Measurements from ENCODE around the gene COA8.

The COA8 gene

DNA sequence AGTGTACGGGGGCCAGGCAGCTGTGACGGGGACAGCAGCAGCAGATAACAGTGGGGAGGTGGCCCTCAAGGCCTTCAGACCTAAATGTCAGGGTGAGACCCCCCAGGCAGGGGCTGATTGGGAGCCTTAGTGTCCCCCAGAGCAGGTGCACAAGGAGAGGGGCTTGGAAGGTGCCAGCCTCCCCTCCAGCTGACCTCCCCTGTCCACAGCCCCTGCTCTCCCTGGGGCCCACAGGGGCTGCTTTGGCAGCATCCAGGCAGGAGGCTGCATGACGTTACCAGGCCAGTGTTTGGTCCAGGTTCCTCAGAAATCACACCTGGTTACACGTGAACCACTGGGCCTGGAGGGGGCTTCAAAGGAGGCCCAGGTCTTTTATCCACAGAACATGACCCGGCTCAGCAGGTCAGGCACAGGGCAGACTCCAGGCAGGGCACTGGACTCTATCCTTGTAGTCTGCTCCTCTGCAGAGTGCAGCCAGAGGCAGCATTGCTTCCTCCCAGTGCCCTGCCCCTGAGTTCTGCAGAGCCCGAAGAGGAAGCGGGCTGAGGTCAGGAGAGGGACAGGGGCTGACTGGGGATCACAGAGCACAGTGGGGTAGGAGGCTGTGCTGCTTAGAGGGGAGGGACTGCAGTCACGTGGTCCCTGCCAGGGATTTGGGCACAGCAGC lies 36.4 kb upstream of the COA8 start:
- no peak for DNase-seq

DNA sequence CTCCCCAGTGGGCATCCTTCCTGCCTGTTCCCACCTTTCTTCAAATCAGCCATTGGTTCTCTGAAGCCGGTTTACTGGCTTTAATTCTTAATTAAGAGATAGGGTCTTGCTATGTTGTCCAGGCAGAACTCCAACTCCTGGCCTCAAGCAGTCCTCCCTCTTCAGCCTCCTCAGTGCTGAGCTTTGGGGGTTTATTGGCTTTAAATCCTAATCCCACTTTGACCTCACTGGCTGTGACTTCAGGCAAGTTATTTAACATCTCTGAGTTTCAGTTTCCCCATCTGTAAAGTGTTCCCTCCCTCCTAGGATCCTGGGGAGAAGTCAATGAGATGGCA lies 35.9 kb upstream of the COA8 start:
- no peak for DNase-seq

DNA sequence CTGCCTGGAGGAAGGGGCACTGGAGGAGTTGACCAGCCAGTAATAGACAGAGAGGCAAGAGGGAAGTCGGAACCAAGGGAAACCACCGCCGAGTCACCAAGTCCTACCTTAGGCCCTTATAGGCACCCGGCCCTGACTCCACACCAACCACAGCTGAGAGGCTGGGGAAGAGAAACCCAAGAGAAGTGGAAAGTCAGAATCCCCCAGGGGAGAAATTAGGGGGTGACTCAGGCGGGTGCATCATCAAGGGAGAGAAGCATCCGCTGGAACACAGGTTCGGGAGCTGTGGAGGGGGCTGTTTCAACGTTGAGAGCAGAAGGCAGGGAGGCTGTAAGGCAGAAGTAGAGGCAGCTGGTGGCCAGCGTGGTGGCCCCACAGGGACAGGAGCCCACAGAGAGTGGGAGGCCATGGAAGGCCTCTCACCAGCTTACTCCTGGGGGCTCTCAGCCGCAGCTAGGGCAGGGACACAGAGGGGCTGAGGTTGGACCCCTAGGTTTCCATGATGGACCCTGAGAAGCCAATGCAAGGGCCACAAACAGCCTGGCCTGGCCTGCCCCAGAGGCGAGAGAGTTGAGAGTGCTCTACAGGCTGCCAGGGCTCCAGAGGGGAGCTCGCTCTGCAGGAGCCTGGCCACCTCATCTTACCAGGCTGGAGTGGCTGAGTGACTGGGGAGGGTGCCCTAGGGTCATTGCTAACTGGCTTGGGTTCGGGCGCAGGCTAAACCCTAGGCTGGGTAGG lies 35.2 kb upstream of the COA8 start:
- no peak for DNase-seq

DNA sequence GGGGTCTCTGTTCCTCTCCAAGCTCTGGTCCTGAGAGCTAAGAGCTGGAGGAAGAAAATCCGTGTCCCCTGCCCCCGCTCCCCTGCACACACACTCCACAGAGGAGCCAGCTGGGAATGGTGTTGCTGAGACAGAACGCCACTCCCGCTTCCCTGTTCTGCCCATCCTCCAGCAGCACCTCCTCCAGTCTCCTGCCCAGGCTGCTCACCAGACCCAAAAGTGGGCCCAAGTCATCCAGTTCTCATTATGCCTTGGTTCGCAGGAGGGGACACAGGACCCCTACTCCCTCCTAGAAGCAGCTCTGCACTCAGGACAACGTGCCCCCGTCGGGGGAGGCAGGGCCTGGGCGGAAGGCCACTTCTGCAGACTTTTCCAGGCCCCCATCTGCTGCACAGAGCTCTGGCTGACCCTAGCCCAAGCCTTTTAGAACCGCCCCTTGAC lies 34.6 kb upstream of the COA8 start:
- no peak for DNase-seq

DNA sequence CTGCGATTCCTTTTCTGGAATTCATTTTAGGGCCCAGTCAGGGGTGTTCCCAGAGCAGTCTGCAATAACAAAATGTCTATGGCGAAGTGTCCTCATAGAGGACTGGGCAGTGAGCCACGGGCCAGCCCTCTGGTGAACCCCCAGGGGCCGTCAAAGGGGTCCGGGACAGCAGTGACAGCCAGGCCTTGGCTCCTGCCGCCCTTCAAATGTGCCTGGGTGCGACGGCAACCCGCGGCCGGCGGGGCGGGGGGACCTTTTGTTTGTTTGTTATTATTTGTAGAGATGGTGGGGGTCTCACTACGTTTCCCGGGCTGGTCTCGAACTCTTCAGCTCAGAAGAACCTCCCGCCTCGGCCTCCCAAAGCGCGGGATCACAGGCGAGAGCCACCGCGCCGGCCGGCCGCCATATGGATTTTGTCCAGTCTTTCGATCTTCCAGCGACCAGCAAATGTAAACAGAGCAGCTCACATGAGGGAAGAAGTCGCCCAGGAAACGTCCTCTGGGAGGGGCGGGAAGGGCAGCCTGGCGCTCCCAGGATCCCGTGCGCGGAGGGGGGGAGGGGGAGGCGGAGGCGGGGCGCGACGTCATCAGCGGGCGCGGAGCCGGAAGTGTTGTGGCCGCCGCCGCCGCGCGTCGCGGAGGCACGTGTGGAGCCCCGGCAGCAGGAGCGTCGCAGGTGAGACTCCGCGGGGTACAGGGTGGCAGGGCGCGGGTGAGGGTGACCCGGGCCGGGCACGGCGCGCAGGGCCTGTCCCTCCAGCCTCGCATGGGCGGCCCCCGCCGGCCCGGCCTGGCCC lies 34.0 kb upstream of the COA8 start, which contains the start of gene TRMT61A:
Gene TRMT61A, plus strand, starts transcription at position 610 of the 796 bp plus-strand sequence. CDS start 783 bp downstream, outside the sequence.
- peak; percentile 69 to 71 for DNase-seq

DNA sequence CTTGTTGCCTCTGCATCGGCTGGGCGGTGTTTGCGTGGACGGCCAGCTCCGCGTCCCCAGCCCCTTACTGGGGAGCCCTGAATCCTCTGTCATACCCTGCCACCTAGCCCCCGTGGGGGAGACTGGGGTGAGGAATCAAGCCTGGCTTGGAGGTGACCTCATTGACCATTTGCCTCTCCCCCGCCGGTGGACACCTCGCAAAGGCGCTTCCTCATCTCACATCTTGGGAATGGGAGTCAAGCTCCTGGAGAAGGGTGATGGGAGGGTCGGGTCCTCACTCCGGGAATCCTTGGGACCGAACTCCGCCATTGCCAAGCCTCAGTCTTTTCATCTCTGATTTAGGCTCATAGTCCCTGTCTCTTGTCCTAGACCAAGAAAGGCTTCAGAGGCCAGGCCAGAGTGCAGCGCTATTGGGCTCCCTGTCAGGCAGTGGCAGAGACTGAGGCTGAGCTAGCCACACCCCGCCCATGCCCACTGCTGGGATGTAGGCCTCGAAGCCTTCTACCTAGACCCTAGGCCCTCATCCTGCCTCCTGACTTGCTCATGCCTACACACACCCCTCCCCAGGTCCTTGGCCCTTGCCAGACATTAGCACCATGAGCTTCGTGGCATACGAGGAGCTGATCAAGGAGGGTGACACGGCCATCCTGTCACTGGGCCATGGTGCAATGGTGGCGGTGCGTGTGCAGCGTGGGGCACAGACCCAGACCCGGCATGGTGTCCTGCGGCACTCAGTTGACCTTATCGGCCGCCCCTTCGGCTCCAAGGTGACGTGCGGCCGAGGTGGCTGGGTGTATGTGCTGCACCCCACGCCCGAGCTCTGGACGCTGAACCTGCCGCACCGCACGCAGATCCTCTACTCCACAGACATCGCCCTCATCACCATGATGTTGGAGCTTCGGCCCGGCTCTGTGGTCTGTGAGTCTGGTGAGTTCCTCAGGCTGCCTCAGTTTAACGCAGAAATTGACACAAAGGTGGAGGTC lies 33.1 kb upstream of the COA8 start:
- DNase-seq: no peak

DNA sequence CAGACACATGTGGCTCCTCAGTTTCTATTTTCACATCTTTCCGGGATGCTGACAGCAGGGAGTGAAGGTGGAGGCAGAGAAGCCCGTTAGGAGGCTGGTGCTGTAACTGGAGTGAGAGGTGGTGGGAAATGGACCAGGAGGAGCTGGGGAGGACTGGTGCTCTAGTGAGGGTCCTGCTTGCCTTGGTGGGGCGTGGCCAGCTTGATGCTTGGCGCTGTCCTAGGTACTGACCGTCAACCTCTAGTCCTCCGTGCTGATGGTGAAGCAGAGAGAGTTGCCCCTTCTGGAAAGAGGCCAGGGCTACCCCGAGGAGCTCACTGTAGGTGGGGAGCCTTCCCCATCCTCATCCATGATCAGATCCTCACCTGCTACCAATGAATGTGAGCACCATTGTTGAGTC lies 32.4 kb upstream of the COA8 start:
- no peak for DNase-seq

DNA sequence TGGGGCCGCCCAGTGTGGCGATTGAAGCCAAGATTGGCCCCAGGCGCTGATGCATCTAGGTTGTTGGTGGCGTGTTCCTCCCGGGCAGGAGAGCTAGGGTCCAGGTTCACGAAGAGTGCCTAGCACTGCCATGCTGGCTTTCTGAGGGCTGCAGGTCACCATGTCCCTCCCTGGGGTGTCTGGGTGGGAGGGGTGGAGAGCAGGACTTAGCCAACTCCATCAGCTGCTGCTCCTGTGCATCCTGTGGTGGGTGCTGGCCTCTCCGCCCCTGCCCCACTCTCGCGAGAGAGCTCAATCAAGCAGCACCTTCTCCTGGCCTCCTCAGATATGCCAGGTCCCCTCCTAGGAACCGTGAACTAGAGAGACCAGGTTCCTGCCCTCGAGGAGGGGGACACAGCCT lies 31.9 kb upstream of the COA8 start:
- no peak for DNase-seq

DNA sequence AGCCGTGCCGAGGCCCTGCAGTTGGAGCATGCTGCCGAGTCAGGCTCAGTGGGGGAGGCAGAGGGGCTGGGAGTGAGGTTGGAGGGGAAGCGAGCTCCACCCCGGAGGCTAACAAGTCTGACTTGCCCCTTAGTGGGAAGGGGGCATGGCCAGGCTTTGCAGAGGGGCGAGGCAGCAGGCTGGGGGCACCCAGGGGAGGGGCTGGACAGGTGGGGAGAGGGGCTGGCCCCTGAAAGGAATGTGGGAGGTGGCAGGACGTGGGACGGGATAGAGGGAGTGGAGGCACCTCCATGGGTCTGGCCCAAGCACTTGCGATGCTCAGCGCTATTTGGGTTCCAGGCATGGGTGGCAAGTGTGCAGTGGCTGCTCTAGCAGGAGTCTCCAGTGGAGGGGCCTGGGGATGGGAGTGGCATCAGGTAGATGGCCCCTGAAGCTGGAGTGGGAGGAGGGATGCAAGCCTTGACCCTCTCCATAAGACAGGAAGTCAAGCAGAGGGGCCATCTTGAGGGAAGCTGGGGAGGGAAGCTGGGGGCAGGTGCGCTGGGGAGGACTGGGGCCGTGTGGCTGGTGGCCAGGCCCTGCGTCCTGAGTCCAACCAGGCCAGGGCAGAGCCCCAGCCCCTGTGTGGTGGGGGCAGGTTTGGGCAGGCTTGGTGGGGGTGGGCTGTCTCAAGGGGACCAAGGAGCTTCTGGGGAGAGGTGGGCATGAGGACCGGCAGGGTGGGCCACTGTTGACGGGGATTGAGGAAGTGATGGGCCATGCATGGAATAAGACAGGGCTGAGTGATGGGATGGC lies 31.1 kb upstream of the COA8 start:
- no peak for DNase-seq

DNA sequence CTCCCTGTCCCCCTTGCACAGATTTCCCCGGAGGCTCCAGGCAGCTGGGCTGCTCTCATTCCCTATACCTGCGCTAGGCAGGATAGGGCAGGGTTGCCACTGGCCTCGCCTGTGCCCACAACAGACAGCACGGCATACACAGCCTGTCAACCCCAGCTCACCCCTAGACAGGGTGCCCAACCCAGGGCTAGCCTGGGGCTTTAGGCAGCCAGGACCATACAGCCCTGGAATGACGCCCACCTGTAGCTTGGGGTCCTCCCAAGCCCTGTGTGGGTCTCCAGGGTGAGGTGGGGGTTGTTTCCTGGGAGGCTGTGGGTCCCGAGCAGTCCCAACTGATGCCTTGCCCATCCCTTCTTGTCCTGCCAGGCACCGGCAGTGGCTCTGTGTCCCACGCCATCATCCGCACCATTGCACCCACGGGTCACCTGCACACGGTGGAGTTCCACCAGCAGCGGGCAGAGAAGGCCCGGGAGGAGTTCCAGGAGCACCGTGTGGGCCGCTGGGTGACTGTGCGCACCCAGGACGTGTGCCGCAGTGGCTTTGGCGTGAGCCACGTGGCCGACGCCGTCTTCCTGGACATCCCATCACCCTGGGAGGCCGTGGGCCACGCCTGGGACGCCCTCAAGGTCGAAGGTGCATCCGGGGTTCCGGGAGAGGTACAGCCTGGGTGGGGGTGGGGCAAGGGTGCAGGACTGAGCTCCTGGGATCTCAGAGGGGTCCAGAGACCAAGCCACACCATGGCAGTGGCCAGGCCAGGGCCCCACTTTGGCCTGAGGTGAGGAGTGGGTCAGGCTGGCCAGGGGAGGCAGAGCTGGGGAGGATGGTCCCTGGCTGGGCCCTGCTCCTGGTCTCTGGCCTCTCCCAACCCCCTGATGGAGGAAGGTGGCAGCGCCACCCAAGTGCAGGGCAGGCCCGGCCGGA lies 30.3 kb upstream of the COA8 start:
- no peak for DNase-seq

DNA sequence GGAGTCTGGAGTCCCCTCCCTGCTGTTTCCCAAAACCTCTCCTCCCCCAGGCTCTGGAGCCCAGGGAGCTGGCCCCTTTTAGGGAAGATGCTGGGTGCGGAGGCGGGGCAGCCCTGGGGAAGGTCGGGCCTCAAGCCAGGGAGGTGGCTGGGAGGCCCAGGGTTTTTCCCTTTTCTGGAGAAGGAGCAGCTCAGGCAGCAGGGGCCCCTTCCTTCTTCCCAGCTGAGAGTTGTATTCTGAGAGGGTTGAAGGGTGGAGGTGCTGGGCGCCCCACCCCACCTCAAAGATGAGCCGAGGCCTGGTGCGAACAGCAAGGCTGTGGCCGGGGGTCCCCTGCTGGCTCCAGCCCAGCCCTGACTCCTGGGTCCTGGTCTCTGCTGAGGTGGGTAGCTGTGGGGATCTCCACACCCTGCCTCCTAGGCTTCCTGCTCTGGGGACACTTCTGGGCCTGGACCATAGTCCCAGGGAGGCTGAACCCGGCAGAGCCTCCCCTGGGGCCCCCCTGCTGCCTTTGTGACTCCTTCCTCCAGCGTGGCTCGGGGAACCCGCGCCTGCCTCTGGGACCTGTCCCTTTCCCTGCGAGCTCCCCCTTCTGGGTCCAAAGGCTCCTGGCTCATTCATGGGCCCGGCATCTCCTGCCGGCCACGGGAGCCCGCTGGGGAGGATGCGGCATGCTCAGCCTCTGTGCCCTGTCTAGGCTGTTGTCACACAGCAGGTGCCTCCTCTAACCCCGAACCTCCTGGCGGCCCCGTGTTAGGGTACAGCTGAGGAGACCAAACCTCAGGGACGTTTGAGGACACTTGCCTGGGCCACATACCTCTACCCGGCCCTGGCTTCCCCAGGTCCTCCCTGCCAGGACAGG lies 29.4 kb upstream of the COA8 start:
- DNase-seq: no peak

DNA sequence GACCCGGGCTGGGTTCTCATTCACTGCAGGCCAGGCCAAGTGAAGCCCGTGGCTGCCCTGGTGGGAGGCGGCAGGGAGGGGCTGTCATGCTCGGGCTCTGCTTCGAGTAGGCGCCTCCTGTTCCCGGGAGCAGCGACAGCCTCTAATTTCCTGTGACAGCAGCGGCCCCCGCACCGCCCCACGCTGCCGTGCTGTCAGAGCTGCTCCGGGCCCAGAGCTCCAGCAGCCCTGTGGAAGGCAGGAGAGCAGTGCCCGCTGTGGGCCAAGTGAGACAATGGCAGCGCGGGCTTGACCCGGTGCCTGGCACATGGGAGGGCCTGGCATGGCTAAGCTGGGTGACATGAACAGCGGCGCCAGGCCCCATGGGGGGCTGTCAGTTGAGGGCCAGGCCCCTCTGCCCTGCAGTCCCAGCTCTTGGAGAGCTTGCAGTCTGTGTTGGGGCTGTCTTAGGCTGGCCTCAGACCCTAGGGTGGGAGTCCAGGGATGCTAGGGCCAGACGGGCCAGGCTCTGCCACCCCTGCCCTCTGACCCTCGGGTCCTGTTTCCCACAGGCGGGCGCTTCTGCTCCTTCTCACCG lies 28.7 kb upstream of the COA8 start:
- DNase-seq: no peak

DNA sequence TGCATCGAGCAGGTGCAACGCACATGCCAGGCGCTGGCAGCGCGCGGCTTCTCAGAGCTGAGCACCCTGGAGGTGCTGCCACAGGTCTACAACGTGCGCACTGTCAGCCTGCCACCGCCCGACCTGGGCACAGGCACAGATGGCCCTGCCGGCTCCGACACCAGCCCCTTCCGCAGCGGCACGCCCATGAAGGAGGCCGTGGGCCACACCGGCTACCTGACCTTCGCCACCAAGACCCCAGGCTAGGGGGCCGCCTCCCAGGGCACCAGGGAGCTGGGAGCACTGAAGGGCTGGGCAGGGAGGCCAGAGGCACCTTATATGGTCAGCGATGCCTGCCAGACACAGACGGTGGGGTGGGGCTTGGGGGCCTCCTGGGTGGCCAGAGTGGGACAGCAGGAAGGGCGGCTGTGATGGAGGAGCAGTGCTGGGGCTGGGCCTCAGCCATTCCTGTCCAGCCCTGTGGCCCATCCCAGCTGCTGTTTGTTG lies 28.1 kb upstream of the COA8 start:
- no peak for DNase-seq

DNA sequence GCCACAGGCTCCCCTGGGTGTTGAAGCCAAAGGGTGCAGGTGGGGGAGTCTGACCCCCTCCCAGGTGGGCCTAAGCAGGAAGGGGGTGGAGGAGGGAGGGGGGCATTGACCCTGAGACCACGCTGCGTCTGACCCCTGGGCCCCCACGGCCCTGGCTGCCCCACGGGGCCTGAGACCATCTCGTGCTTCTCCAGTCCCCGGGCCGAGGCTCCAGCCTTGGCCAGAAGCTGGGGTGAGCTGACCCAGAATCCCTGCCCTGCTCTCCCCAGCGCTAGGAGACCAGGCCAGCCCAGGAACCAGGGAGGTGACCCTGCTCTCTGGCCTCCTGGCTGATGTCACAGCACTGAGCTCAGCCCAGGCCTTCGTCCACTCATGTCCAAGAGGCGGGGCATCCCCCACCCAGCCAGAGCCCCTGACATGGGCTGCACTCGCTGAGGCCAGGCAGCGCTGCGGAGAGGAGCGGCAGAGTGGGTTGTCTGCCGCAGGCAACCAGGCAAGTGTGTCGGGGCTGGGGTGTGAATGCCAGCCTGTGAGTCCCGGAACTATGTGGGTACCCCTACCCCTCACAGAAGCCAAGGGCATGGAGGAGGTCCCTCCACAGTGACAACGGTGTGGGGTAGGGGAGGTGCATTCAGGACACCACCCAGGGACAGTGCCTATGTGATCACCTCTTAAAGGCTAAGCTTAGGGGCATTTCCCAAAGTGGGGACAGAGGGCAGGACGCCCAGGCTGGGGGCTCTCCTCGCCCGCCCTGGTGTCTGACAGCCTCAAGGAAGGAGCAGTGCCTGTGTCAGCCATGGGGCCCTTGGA lies 27.5 kb upstream of the COA8 start:
- DNase-seq: no peak

DNA sequence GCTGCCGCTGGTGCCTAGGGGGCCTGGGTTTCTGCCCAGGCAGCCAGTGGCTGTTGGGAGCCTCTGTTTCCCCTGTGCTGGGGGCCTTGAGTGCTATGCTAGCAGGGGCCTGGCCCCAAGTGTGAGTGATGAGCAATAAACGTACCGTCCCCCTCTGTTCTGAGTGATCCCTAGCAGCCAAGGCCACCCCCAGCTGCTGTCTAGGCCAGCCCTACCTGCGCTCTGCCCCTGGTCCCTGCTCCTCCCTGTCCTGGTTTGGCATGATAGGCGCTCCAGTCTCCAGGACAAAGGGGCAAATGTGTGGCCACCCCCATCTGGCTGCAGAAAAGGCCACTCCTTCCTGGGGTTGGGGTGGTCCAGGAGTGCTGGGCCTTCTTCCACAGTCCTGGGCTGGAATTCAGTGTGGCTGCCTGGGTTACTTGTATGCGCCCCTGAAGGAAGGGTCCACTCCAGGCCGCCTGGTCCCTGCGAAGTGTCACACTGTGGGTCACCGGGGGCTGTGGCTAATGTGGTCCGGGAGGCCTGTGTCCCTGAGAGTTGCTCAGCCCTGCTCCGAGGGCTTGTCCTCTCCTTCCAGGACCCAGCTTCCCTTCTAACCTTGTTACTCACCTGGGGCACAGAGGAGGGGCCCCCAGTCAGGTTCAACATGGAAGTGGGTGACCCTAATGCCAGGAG lies 26.7 kb upstream of the COA8 start:
- no peak for DNase-seq

DNA sequence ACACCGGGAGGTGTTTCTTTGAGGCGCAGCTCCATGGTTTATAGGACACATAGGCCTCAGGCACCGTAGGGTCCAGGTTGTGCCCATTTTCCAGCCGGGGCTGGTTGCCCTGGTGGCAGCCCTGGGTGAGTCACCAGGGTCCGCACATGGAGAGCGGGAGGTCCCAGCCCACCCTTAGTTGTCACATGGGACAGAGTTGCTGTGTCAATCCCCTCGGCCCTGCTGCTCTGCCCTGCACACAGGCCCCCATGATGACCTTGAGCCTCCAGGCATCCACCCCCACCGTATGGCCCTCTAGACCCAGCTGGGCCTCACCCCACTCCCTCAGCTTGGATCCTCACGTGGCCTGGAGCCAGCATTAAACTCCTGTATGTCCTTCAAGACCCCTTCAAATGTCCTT lies 26.1 kb upstream of the COA8 start:
- no peak for DNase-seq

DNA sequence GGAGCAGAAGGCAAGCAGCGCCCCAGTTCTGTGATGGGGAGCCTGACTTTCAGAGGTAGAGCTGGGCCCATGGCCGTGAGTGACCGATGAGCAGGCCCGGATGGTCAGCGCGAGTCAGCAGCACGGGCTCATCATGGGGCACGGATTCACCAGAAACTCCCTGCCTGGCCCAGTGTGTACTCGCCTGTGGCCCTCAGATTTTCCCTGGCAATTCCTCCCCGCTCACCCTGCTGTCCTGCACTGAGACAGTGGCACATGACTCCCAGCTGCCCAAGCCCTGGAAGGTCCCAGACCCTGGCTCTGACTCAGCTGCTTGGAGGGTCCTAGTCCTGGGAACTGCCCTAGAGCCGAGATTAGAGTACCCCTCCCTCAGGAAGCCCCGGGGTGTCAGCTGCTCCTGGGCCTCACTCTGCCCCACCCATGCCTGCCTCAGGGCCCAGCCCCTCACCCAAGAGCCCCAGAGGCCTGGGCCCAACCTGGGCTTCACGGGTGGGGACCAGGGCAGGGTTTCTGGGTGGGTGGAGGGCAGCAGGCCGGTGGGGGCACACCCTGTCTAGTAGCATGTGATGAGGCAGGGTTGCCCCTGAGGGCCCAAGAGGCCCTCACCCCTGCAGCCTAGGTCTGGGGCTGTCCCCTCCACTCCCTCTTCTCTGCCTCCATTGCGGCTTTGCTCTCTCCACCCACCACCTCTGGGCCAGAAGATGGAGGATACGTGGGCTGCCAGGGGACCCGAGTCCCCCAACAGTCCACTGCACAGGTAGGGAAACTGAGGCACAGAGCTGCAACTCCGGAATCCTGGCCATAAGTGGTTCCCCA lies 25.4 kb upstream of the COA8 start:
- no peak for DNase-seq

All from activated CD4-positive, alpha-beta T cell treated with anti-CD3 and anti-CD28 coated beads, Interleukin-2, amount 50 U/mL, for 4 hours (primary cell).